Tongue (tissue), 3 donors: ENCODE results near the gene PEX3. TPM values are rescaled to one million over a fixed set of nuclear protein-coding genes. Genes with fewer than 3 reads are reported as not detected.

ENCODE experiments used
- DNase-seq: peaks from one replicate; pipeline ENCODE4 v3.0.0-alpha.2; 2015
- small RNA-seq: library from RNA; depleted of rRNA; stranded (forward); fragments of <200 nt; gene quantifications from one replicate; pipeline ENCODE3, GENCODE V24; 2014; ENCODE audit warnings: low replicate concordance
- total RNA-seq: library from RNA; depleted of rRNA; stranded (reverse); fragments of >200 nt; gene quantifications from one replicate; pipeline ENCODE4 v1.2.3, GENCODE V29; 2014

Gene PEX3
- total RNA-seq, 1 donor from 2014 or later: 19.8 TPM

- no peak for DNase-seq
Measured at GRCh38 chr6:143539106-143539505, 88.5 kb downstream of the PEX3 start.

GRCh38 chr6:143539734-143540133, 89.1 kb downstream of the PEX3 start:
- no peak for DNase-seq

- no peak for DNase-seq
Measured at GRCh38 chr6:143540192-143540591, 89.6 kb downstream of the PEX3 start.

Small RNAs within 50 kb of the gene (small RNA-seq; reads per million reads assigned to genes)
- gene RNA5SP221: 0.05 reads per million

Other genes with a start within 250 kb of the PEX3 start
- 9.3 TPM for gene ADAT2, start 110 bp upstream of the PEX3 start, total RNA-seq
- 23.0 TPM for gene FUCA2, start 60.9 kb downstream of the PEX3 start, total RNA-seq
- gene PHACTR2, start 227.2 kb downstream of the PEX3 start, total RNA-seq: 121 TPM